Amniotic epithelial cell (primary cell): ENCODE data around the gene DPF3.
A peak's percentile ranks its signal among the peaks of the same experiment; 100 is the strongest.

Experiments used
- DNase-seq: peaks from one replicate; pipeline ENCODE4 v3.0.0-alpha.2; 2010; ENCODE audit warnings: low read depth

DPF3 gene

DNA sequence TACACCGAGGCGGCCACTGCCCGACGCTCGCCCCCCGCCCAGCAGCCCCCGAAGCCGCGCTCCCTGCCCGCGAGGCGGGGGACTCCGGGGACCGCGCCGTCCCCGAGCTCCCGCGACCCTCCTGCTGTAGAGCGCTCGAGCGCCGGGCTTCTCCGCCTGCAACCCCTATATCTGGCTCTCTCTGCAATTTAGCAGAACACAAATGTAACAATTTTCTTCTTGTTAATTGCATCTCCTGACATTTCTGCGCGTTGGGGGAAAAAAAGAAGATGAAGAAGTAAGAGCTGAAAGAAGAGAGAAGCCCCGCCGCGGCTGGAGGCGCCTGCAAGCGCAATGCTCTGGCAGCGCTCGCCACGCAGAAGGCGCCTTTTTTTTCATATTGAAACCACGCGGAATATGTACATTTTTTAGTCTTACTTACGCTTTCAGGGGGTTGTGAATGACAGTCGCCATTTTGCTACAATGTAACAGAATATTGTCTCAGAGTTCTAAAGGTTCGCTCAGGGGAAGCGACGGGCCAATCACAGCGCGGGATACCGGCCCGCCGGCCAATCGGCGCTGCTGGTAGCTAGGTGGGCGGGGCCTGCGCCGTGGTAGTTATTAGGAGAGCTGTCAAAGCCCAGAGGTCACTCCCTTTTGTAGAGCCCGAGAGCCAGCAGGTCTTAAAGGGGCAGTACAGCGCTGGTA is at the start of gene DPF3:
TSS of gene DPF3 (minus strand) at position 466 of the 687 bp plus-strand sequence. CDS start at position 453, 13 bp downstream.
- peak; percentile 94 for DNase-seq

DNA sequence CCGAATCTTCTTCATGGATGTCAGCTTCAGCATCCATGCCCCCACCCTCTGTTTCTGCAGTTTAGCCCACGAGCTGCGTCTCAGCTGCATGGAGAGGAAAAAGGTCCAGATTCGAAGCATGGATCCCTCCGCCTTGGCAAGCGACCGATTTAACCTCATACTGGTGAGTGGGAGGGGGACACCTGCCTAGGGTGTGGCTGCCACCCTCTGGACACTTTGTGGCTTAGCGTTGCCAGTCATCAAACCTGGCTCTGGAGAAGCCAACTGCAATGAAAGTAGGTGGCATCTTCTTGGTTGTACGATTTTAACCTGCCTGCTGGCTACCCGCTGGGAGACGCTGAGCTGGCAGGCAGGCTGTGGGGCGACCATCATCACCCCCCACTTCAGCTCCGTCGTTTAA is 49.0 kb upstream of the DPF3 start:
- no peak for DNase-seq

DNA sequence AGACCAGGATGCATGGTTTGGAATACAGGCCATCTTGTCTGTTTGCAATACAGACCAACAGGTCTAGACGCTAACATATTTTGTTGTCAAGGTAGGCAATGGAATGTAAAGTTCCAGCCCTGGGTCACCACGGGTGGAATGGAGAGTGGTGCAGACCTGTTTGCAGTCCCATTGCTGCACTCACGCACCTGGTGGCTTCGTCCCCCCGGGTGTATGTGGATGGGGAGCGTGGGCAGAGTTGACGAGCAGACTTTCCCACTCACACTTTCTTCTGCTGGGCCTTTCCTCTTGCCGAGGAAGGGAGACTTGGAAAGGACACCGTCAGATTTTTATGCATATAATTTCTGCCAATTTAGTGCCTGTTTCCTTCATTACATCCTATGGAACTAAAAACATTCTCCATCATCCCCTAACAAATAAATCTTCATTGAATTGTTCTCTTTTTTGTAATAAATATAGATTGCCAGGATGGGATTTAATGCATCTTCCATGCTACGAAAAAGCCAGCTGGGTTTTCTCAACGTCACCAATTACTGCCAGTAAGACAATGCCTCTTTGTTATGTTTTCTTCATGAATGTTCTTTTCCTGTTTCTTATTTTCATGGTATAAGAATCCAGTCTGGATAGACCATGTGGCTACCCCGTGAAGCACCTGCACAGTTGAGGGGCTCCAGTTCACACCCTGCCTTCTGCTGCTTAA is 47.5 kb upstream of the DPF3 start:
- no peak for DNase-seq

DNA sequence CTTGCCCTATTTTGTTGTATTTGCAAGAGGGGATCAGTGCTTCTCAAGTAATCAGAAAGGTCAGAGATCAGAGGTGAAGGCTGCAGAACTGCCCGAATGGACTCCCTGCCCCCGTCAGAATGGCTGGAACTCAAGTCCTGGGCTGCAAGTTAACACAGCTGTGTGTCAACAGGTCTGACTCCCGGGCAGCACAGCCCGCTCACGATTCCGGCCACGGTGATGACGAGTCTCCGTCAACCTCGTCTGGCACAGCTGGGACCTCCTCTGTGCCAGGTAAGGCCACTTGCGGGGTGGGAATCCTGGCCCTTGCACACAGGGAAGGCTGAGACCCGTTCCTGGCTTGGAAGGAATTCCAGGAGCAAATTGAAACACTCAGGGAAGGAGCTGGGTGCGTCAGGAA is 45.7 kb upstream of the DPF3 start:
- DNase-seq, result no peak

DNA sequence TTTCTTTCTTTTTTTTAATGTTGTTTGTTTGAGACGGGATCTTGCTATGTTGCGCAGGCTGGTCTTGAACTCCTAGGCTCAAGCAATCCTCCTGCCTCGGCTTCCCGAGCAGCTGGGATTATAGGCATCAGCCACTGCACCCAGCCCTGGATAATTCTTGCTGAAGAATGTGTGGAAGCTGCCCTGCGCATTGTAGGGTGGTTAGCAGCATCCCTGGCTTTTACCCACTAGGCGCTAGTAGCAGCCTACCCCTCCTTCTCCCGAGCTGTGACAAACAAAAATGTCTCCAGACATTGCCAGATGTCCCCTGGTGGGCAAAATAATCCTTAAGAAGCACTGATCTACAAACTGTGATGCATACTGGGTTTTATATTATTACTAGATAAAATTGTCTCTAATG is 39.0 kb upstream of the DPF3 start:
- DNase-seq, result no peak

DNA sequence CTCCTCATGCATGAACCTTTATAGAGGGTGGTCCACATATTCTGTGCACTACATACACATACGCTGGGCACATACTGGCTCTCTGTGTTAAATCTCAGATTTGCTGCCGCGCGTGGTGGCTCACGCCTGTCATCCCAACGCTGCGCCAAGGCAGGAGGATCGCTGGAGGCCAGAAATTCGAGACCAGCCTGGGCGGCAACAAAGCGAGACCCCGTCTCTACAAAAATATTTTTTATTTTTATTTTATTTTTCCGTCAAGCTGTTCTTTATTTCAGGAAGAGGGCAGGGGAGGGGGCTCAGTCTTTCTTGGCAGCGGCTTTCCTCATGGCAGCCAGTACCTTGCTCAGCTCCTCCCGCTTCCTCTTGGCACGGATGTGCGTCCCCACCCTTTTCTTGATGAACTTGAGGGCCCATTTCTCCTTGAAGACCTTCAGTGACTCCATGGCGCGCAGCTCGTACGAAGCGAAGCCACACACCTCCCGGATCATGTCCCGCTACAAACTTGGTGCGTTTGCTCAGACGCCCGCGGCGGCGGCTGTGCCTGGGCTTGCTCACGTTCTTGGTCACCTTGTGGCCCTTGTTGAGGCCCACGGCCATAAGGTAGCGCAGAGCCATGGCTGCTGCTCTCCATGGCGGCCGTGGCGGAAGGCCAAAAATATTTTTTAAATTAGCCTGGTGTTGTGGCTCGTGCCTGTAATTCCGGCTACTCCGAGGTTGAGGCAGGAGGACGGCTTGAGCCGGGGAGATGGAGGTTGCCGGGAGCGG is 35.6 kb upstream of the DPF3 start:
- DNase-seq, result no peak

DNA sequence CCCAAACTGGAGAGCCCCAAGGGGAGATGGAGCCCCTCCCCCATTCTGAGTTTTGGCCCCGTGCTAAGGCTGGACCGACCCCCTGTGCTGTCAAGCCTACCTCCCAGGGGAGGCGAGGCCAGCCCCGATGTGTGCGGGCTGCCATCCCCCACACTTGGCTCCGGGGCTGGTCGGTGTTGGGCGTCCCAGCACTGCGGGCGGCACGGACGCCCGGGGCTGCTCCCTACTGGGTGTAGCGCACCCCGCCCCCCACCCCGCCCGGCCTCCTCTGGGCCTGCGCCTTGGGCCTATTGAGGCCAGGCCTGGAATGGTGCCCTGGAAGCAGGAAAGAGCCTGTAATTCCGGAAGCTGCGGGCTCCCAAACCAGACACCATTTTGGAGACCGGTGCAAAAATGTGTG is 35.0 kb upstream of the DPF3 start:
- no peak for DNase-seq

DNA sequence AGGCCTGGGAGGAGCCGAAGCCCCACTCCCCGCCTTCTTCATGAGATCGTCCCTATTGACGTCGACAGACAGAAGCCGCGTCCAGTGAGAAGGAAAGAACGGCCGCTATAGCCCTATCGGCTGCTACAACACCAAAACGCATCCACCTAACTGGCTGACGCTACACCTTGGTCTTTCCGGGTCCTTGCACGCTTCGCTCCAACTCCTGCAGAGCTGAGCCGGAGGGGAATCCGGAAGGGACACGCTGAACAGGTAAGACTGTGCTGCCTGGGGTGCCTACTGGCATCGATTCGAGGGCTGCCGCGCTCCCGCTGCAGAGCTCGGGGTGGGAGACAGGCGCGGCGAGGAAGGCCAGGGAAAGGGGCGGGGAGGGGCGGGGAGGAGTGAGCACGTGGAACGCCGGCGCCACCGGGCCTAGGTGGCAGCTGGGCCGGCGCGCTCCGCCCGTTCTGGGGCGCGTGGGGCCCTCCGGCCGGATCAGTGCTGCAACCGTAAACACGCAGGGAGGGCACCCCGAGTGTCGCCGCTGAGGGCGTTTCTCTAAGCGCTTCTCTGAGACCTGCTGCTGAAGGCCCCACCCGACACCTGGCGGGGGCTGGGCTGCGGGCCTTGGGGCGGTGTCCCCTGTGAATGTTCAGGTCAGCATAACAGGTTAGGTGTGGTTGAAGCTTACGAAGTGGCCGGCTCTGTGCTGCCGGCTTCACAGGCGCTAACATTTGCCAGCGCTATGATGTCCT is 32.6 kb upstream of the DPF3 start, which contains the start of gene DCAF4:
TSS of gene DCAF4 (plus strand) at position 173 of the 737 bp plus-strand sequence. CDS start 11,515 bp downstream, outside the sequence.
- peak; percentile 98 for DNase-seq

DNA sequence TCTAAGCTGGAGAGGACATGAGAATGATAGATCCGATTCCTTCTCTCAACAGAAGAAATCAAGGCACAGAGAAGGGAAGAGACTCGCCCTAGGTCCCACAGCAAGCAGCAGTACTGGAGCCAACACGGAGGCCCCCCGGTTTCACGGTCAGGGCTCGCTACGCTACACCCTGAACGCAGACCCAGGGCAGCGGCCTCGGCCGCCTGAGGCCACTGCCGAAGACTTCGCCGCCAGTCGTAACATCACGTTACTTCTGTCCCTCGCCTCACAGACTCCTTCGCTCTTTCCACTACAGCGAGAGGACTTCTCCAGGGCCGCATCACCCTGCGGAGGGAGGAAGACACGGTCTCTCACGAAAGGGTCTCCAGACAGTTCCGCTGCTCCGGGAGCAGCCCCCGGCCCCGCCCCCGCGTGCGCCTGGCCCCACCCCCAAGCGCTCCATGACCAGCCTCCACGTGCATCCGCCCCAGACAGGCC is 32.0 kb upstream of the DPF3 start:
- DNase-seq, result no peak

DNA sequence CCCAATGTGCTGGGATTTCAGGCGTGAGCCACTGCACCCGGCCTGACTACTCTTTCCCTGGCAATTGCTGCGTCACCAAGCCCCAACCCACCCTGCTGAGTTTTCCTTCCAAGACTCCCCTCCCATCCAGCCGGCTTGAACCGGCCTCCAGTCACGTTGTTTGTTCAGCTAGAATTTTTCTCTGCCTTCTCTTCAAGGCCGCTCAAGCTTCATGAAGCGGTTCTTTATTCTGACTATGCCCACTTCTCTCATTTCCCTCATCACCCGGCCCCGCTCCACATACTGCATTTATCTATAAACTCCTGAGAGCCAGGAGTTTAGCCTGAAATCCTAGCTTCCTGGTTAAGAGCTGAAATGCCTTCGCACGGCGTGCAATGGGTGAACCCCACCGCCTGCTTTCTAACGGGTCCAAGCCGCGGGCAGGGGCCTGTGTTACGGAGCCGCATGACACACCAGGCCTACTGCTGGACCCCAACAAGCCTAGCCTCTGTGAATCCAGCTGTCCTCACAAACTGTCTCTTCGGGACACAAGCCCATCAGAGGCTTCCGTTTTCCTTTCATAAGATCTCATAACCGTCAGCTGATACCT is 31.4 kb upstream of the DPF3 start:
- no peak for DNase-seq

DNA sequence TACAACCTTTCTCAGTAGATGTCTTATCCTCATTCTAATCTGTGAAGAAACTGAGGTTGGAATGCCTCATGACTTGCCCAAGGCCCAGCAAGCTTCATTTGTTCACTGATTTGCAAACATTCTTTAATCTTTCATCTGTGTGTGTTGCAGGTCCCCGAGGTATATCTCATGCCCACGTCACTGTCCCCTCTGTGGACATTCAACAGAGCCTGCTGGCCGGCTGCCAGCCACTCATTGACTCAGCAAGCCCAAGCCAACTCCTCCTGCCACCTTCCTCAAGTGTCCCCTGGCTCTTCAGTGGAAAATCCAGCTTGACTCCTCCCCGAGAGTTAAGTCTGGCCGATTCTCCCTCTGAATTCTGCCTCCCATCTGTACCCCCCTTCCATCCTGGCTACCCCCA is 30.4 kb upstream of the DPF3 start:
- DNase-seq, result no peak

DNA sequence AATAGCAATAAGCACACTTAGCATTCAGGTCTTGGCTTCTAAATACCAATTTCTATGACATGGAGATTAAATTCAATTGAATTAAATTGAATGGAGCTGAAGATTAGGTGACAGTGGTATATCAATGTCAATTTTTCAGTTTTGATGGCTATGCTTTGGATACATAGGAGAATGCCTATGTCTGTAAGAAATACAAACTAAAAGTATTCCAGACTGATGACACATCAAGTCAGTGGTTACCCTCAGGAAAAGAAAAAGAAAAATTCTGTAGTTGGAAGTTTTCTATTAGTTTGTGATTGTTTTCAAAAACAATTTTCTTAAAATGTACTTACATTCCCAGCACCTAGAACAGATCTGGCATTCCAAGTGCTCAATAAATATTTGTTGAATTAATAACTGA is 27.5 kb upstream of the DPF3 start:
- no peak for DNase-seq

DNA sequence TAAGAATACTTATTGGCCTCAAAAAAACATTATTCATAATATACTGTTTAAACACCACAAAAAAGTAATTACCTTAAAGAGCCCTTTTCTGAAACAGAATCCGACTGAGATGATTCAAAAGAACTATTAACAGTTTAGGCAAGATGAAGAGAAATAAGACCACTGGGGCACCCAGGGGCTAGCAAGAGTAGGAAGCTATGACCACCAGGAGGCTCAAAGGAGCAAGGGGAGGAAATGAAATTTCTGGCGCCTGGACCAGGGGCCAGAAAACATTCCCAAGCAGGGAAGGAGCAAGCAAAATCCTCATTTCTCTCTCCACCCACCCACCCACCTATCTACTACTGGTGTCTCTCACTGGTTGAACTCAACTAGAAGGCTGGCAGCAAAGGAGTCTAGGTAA is 26.1 kb upstream of the DPF3 start:
- no peak for DNase-seq

DNA sequence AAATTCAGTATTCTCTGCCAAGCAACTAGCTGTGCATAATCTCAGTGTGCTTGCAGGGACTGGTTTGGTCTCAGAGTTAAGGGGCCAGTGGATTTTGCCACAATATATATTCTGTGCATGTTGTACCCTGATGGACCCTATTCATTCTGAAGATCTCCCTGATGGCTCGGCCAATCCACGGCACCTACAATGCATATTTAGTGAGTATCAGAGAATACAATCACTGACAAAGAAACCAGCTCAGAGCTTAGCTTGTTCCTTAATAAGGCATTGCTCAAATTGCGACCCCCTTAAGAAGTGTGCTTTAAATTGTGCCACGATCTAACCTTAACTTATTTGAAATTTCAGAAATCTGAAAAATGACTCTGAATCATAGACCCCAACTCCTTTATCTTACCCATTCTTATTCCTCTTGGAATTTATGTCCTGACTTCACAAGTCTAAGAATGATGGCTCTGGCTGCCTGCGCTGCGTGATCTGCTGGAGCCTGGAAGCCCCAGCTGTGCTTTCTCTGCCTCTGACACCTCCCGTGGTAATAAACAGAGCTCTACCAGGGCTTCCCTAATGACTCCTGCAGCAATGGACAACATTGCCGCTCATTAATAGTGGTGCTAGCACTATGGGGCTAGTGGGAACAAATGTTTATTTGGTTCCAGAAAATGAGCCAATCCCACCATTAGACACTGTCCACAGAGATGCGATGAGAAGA is 23.3 kb upstream of the DPF3 start:
- no peak for DNase-seq

DNA sequence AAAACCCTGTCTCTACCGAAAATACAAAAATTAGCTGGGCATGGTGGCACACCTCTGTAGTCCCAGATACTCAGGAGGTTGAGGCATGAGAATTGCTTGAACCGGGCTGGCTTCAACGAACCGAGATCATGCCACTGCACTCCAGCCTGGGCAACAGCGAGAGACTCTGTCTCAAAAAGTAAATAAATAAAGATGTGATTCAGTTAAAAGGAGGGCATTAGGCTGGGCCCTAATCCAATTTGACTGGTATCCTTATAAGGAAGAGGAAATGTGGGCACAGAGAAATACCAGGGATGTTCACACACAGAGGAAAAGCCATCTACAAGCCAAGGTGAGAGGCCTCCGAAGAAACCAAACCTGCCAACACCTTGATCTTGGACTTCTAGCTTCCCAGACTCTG is 22.3 kb upstream of the DPF3 start:
- DNase-seq, result no peak

DNA sequence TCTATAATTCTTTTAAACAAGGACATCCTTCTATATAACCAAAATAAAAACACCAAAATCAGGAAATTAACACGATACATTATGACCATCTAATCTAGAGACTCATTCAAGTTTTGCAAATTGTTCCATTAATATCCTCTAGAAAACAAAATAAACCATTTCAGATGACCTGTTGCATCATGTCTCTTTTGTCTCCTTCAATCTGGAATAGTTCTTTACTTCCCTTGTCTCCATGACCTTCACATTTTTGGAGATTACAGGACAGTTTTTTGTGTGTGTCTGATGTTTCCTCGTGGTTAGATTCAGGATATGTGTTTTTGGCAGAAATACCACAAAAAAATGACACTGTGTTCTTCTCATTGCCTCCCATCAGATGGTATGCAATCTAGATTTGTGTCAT is 19.9 kb upstream of the DPF3 start:
- no peak for DNase-seq

DNA sequence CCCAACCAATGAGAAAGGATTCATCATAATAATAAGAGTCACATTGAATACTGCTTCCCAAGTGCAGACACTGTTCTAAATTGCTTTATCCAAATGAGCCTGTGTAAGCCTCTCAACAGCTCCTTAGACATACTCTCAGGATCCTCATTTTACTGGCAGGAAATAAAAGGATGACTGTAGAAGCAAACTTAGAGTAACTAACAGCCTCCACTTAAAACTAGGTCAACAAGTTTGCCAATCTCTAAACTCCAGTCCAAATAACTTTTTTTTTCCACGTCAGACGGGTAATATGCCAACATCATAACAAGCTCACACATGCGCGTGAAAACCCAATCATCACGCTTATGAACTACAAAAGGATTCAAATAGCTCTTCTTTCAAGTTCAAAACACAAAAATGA is 15.3 kb upstream of the DPF3 start:
- DNase-seq, result no peak

DNA sequence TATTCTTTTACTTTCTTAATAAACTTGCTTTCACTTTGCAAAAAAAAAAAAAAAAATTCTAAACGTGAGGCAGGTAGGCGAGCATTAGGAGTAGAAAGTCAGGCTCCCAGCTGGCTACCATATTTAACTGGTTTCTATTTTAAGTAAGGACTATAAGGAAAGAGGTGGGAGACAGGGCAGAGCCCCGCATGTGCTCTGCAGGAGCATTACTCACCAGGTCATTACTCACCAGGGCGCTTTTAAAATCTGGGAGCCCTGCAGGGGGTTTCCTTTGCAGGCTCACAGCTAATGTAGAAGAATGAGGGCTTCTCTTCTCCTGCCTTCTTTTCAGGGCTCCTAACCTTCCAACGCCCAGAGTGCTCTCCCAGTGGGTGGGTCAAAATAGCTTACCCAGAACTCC is 14.0 kb upstream of the DPF3 start:
- DNase-seq, result peak; percentile 54

DNA sequence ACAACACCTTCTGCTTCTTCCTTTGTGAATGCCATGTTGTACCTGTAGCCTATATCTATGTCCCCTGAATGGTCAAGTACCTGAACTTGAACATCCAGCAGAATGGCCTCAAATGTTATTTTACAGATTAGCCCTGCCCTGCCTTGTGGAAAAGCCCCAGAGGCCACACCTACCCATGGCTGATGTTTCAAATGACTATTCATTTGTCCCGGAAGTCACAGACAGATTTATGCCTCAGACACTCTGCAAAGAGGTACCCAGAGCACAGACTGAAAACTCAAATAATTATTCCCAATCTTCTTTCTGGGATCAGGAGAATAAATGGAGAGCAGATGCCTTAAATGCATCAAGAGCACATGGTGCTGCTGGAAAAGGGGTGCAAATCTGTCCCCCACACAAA is 13.0 kb upstream of the DPF3 start:
- DNase-seq, result no peak

DNA sequence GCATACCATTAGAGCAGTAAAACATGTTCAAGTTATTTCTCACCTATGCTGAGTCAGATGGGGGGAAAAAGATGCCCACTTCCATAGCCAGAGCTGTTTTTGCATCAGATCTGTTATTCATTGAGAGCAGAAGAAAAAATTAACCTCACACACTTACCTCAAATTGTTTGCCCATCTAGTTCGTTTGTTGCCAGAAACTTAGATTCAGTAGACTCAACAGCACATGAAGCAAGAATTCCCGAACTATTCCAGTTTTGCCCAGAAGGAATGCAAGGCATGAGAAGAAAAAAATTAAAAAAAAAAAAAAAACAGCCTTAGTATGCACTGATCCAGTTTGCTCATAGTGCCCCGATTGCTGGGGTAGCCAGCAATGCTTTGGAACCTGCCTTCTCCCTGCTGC is 12.4 kb upstream of the DPF3 start:
- DNase-seq, result peak; percentile 85
